Breast epithelium (tissue), 4 donors: ENCODE data around the gene LDLRAP1. TPM values are rescaled to one million over a fixed set of nuclear protein-coding genes. Genes with fewer than 3 reads are reported as not detected.

Source experiments
- DNase-seq, 2 donors: peaks; one replicate each; pipeline ENCODE4 v3.0.0-alpha.2; 2019; ENCODE audit warnings: low spot score in 2 of 2
- H3K27ac ChIP-seq, 2 donors: fragments of 200-600 bp; sonication (generic) in 1 of 2; one replicate each; pipeline ENCODE4 v1.5.1; 2016 to 2019; ENCODE audit warnings: mild to moderate bottlenecking in 1 of 2
- H3K27me3 ChIP-seq, 2 donors: fragments of 200-600 bp; sonication (generic) in 1 of 2; one replicate each; pipeline versions ENCODE4 v1.5.1 to v1.6.0; 2017 to 2019; ENCODE audit warnings: control low read depth in 1 of 2, mild to moderate bottlenecking in 1 of 2
- H3K36me3 ChIP-seq: fragments of 200-600 bp; one replicate; pipeline ENCODE4 v1.5.1; 2019
- H3K4me1 ChIP-seq, 2 donors: fragments of 200-600 bp; sonication (generic); one replicate each; pipeline ENCODE4 v1.5.1; 2016 to 2019; ENCODE audit warnings: control low read depth in 1 of 2
- H3K4me3 ChIP-seq, 3 donors: fragments of 200-600 bp; sonication (generic); 1 replicate in 2 of 3; 2 replicates in 1 of 3; pipeline ENCODE4 v1.5.1; 2016 to 2019; ENCODE audit warnings: mild to moderate bottlenecking in 3 of 3, moderate library complexity in 2 of 3
- H3K9me3 ChIP-seq, 2 donors: fragments of 200-600 bp; sonication (generic) in 1 of 2; one replicate each; pipeline ENCODE4 v1.5.1; 2016 to 2019; ENCODE audit warnings: control low read depth in 1 of 2
- POLR2A ChIP-seq: fragments of 450-650 bp; IDR thresholded peaks from one replicate; pipeline ENCODE4 v1.6.1; 2016; ENCODE audit warnings: antibody characterized with exemption, mild to moderate bottlenecking, moderate library complexity
- POLR2AphosphoS5 ChIP-seq, 3 donors: sonication (generic); formaldehyde crosslinking; IDR thresholded peaks; one replicate each; pipeline ENCODE4 v1.6.1; 2017; ENCODE audit warnings: antibody characterized with exemption in 3 of 3
- intact Hi-C: fragments of 100-400 bp; cut with DNase I; formaldehyde crosslinking; loops from one replicate; pipeline ENCODE4 v1.15.1; 2023; ENCODE audit warnings: low total_unique reads
- total RNA-seq, 3 donors: library from RNA; depleted of rRNA; stranded (reverse); fragments of >200 nt; gene quantifications; one replicate each; pipeline ENCODE4 v1.1.0, GENCODE V29; 2016
- TF ChIP-seq, protein P1 (sequence below), 3 donors: fragments of 450-650 bp; IDR thresholded peaks; one replicate each; pipeline ENCODE4 v1.5.1; 2016 to 2017; ENCODE audit warnings: antibody characterized with exemption in 3 of 3, mild to moderate bottlenecking in 3 of 3, moderate library complexity in 3 of 3

Gene LDLRAP1
- total RNA-seq, 3 donors from 2014 or later = 10.7 to 17.0 (median 16.5) TPM

DNA sequence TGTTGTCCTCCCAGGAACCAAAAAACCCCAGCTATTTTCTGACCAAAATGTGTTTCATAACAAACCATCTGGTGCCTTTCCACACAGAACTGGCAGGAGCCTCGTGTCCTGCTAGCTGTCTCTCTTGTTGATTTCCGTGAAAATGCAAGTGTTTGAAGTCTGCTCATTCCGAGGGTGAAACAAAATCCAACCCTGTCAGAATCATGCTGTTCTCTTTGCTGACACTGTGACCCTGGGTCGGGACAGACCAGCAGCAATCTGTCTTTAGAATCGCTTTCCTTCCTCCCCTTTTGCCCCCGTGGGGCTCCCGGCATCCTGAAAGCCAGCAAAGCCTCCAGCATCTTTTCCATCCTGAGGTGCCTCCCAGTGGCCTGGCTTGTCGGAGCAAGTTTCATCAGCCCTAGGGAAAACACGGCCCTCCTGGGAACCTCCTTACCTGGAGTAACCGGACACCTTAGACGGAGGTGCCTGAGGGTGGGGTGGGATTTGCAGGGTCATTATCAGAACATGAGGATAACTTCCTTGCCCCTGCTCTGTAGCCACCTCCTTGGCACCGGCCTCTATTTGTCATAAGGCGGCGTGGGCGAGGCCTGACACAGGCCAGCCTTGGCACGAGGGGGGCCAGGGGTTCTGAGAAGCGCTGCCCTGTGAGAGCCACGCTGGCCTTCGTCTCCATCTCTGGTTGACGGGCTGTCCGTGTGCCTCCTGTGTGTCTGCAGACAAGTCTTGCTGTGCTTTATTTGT lies 24.9 kb downstream of the LDLRAP1 start:
- H3K4me3 ChIP-seq = peak overlapping the region in 1 of 3 donors; percentile 31
- peaks cover 8 to 17% of the 10 kb centered on the region in 2 donors for H3K4me1 ChIP-seq
- H3K27me3 ChIP-seq = no peaks in the 10 kb centered on the region
- peak; percentile 75 to 89 for DNase-seq
- peak overlapping the region; percentile 86 to 94 for H3K27ac ChIP-seq
- intact Hi-C loops = no loop called here
- H3K36me3 ChIP-seq = no peaks in the 10 kb centered on the region
- peak in 1 of 3 donors; percentile 54 for TF ChIP-seq POLR2AphosphoS5 (IDR thresholded peaks at IDR 0.05)
- TF ChIP-seq POLR2A = no peak
- TF ChIP-seq, protein P1, sequence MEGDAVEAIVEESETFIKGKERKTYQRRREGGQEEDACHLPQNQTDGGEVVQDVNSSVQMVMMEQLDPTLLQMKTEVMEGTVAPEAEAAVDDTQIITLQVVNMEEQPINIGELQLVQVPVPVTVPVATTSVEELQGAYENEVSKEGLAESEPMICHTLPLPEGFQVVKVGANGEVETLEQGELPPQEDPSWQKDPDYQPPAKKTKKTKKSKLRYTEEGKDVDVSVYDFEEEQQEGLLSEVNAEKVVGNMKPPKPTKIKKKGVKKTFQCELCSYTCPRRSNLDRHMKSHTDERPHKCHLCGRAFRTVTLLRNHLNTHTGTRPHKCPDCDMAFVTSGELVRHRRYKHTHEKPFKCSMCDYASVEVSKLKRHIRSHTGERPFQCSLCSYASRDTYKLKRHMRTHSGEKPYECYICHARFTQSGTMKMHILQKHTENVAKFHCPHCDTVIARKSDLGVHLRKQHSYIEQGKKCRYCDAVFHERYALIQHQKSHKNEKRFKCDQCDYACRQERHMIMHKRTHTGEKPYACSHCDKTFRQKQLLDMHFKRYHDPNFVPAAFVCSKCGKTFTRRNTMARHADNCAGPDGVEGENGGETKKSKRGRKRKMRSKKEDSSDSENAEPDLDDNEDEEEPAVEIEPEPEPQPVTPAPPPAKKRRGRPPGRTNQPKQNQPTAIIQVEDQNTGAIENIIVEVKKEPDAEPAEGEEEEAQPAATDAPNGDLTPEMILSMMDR (IDR thresholded peaks at IDR 0.05) = peak in 2 of 3 donors; percentile 31 to 33
- H3K9me3 ChIP-seq = no peaks in the 10 kb centered on the region

DNA sequence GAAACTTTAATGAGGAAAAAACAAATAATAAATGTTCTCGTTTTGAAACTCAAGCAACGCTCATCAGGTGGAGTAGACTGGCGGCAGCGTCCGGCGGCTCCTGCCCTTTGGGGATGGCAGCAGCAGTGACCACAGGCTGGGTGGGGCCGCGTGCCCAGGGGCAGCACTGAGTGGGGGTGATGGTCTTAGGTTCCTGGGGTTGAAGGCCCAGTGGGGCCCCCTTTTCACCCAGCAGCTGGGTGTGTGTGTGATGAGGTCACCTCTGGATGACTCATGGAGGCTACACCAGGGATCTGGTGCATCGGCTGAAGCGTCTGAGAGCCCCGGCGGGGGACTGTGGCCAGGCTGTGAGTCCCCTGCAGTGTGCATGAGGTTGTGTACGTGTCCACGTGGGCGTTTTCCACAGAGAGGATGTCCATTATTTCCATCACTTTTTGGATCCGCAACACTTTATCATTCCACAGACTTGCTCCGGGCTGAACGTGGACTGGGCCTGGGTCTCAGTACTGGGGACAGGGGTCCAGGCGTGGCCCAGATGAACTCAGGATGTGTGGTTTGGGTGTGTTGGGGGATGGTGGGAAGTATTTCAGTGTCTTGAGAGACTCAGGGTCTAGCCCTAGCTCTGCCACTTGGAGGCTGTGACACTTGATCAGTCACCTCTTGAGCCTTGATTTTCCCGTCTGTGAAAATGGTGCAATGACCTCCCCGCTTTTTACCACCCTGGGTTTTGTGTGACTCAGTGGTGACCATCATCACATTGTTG lies 25.6 kb downstream of the LDLRAP1 start:
- DNase-seq = peak in 1 of 2 donors; percentile 46
- Histone ChIP-seq H3K27ac (peak overlapping the region; percentile 86 to 94), H3K9me3 (no peaks in the 10 kb centered on the region), H3K27me3 (no peaks in the 10 kb centered on the region), H3K36me3 (no peaks in the 10 kb centered on the region), H3K4me1 (peaks cover 8 to 19% of the 10 kb centered on the region in 2 donors), H3K4me3 (peak overlapping the region in 1 of 3 donors; percentile 31)
- intact Hi-C loops = no loop called here
- TF ChIP-seq, protein P1 (IDR thresholded peaks at IDR 0.05) = no peak
- no peak for TF ChIP-seq POLR2A
- TF ChIP-seq POLR2AphosphoS5 (IDR thresholded peaks at IDR 0.05) = no peak

DNA sequence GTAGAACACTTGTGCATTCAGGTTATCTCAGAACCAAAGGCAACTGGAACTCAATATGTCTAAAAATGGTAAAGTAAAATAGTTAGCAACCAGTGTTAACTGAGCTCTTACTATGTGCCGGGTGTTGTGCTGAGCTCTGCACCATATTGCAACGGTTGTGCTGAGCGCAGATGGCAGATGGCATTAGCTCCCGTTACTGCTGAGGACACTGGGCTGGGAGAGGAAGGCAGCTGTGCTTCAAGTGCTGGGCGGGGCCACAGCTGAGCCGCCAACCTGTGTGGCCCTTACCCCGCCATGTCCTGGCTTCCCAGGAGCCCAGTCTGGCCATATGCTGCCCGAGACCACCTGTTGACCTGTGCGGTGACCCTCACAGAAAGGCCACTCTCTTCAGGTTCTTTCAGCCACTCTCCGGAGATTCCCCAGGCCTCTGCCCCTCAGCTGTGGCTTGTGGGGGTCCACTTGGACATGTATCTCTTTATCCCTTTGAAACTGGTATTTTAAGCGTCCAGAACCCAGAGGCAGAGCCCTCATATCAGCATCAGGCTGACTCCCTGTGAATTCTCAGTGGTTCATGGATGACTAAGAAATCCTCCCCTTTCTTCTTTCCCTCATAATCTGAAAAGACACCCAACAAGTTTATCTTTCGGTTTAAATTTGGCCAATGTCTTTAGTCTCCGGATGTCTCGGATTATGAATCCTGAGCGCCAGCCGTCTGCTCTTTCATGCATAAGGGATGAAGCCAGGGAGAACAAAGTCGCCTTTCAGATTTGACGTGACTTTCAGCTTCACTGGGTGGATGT lies 26.4 kb downstream of the LDLRAP1 start:
- H3K4me3 ChIP-seq = no peak overlapping the region
- peaks cover 8 to 19% of the 10 kb centered on the region in 2 donors for H3K4me1 ChIP-seq
- H3K36me3 ChIP-seq = no peaks in the 10 kb centered on the region
- H3K27me3 ChIP-seq = no peaks in the 10 kb centered on the region
- no peaks in the 10 kb centered on the region for H3K9me3 ChIP-seq
- DNase-seq = no peak
- no peak for TF ChIP-seq POLR2AphosphoS5 (IDR thresholded peaks at IDR 0.05)
- TF ChIP-seq, protein P1 (IDR thresholded peaks at IDR 0.05) = no peak
- no peak for TF ChIP-seq POLR2A
- intact Hi-C loops = no loop called here
- H3K27ac ChIP-seq = peak overlapping the region; percentile 86 to 94

DNA sequence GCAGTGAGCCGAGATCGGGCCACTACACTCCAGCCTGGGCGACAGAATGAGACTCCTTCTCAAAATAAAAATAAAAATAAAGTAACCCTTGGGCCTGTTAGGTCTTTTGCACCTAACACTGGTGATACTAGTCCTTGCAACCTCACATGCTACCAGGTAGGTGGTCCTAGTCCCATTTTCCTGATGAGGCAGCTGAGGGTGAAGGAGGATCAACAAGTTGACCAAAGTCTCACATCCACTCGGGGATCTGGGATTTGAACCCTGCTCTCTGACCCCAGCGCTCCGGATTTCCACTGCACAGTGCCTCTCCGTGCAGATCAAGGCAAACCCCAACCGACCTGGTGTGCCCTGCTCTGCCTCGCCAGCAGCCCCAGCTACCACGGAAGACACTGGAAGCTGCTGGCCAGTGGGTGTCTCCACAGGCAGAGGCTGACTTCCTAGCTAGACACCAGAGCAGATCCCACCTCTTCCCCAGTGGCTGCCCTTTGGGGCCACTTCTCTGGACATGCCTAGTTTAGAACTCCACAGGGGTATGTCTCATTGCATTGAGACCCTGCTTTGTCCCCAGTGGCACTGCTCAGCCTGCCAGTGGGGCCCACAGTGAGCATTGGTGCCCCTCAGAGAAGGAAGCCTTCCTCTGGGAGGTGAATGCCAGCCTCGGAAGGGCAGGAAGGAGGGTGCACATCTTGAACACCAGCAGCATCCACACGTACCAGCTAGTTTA lies 27.6 kb downstream of the LDLRAP1 start:
- Histone ChIP-seq H3K9me3 (no peaks in the 10 kb centered on the region), H3K27me3 (no peaks in the 10 kb centered on the region), H3K27ac (no peak overlapping the region), H3K36me3 (no peaks in the 10 kb centered on the region), H3K4me3 (no peak overlapping the region), H3K4me1 (peaks cover 8 to 15% of the 10 kb centered on the region in 2 donors)
- no peak for DNase-seq
- TF ChIP-seq POLR2A (no peak), POLR2AphosphoS5 (IDR thresholded peaks at IDR 0.05) (no peak)
- TF ChIP-seq, protein P1 (IDR thresholded peaks at IDR 0.05) = no peak
- intact Hi-C loops = no loop called here
